HG02798 (cell line): ENCODE results near the gene MCU.
"Not testable (repeated sequence)": the region's sequence is repeated elsewhere in the genome, so short reads cannot be mapped to it uniquely, and the experiment has no call there.

Experiments used
- ATAC-seq: cut with Tn5 transposase; IDR thresholded peaks from one replicate; pipeline ENCODE4 v1.9.1; 2021; ENCODE audit warnings: mild to moderate bottlenecking; ENCODE audit not compliant: unreplicated experiment, poor library complexity

Gene MCU

DNA sequence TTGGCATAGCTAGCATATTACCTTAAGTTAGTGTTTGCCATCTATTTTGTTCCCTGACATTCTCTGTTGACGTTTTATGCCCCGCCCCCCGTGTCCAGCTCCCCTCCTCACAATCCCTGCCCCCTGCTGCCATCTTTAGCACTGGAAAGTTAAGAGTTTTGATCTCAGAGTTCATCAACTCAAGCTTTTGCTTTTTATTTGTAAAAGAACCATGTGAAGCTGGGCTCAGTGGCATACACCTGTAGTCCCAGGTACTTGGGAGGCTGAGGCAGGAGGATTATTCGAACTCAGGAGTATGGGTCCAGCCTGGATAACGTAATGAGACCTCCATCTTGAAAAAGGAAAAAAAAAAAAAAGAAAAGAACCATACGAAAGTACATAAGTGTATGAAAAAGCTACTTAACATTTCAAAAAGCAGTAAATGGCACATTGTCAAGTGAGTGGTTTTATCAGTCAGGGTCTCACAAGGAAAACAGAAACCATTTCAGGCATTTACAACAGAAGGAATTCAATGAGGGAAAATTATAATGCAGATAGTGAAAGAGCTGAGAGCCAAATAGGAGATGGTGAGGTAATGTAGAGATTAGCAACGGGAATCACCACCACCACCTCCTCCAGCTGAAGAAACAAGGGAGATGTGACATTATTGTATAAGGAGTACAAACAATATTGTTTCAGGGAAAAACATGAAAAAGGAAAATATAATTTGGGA lies 64.9 kb downstream of the MCU start:
- ATAC-seq: no peak

- no peak for ATAC-seq
Measured at GRCh38 chr10:72757732-72758131, 65.8 kb downstream of the MCU start.

DNA sequence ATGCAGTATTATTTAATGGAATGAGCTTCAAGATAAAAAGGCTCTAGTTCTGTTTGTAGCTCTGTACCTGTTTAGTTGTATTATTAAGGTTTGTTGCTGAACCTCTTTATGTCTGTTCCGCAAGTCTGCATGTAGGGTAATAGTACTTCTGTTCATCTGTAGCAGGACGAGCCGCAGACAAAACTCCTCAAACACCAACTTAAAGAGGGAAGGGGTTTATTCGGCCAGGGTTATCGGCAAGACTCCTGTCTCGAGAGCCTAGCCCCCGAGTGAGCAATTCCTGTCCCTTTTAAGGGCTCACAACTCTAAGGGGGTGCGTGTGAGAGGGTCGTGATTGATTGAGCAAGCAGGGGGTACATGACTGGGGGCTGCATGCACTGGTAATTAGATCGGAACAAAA lies 67.0 kb downstream of the MCU start:
- not testable (repeated sequence) for ATAC-seq

DNA sequence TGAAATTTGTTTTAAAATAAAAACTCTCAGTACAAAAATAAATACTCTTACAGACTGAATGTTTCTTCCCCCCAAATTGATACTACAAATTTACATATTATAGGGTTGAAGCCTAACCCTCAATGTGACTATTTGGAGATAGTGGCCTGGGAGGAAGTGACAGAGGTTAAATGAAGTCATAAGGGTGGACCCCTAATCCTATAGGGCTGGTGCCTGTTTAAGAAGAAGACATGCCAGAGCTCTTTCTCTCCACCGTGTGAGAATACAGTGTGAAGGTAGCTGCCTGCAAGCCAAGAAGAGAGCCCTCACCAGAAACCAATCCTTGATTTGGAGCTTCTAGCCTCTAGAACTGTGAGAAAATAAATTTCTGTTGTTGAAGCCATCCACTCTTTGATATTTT lies 67.6 kb downstream of the MCU start:
- ATAC-seq: no peak

GRCh38 chr10:72761498-72761897 lies 69.6 kb downstream of the MCU start:
- ATAC-seq: no peak

- no peak for ATAC-seq
Measured at GRCh38 chr10:72762042-72762441, 70.1 kb downstream of the MCU start.

DNA sequence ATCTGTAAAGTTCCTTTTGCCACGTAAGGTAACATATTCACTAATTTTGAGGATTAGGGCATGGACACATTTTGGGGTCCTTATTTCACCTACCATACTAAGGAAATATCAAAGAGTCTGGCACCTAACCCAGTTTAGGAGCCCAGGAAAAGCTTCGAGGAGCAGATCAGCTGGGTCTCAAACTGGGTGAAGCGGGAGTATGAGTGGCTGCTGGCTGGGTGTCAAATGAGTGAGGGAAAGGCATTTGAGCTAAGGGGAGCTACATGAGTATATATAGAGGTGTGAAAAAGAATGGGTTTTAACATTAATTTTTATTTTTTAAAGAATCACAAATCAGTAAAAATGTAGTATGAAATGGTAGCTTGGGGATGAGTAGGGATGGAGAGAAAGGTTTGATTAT lies 71.3 kb downstream of the MCU start:
- no peak for ATAC-seq

GRCh38 chr10:72764151-72764550 lies 72.2 kb downstream of the MCU start:
- ATAC-seq: no peak

GRCh38 chr10:72765051-72765745 lies 73.3 kb downstream of the MCU start:
- ATAC-seq: no peak

- not testable (repeated sequence) for ATAC-seq
Measured at GRCh38 chr10:72771195-72771594, 79.3 kb downstream of the MCU start.

DNA sequence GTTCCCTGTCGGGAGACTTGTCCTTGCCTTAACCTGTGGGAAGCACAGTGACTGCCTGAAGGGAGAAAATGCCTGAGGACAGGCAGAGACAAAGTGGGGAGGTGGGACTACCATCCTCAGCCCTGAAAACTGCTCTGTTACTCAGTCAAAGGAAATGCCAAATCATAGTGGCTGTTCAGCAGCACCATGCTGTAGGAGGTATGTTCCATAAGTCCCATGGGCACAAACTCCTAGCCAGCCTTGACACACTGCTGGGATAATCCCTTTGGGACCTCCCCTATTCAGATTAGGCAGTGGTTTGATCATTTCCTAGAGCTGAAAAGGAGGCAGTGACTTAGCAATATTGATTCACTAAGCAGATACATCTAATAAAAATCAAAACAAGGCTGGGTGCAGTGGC lies 80.1 kb downstream of the MCU start:
- ATAC-seq: no peak

DNA sequence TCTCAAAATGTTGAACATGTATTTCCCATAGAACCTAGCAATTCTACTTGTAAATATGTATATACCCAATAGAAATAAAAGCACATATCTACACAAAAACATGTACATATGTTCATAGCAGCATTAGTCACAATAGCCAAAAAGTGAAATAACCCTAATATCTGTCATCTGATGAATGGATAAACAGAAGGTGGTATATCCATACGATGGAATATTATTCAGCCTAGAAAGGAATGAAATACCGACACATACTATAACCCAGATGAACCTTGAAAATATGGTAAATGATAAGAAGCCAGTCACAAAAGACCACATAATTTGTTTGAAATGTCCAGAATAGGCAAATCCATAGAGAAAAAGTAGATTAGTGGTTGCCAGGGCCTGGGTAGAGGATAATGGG lies 87.9 kb downstream of the MCU start:
- no peak for ATAC-seq

- no peak for ATAC-seq
Measured at GRCh38 chr10:72782649-72783330, 90.8 kb downstream of the MCU start.

DNA sequence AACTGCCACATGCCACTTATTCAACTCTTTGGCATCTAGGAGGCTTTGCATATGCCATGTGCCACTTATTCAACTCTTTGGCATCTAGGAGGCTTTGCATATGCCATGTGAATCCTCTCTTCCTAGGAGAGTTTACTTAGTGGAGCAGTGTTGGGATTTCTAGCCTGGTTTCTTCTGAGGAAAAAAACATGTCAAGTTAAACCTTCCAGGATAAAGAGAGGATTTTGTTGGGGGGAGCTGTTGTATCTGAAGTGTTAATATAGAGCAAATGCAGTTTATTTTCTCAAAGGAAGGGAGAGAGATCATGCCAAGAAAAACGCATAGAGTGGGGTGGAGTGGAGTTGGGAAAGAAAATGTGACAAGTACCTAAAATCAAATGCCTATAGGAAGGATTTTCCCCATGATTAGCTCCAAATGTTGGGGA lies 91.5 kb downstream of the MCU start:
- ATAC-seq: no peak

DNA sequence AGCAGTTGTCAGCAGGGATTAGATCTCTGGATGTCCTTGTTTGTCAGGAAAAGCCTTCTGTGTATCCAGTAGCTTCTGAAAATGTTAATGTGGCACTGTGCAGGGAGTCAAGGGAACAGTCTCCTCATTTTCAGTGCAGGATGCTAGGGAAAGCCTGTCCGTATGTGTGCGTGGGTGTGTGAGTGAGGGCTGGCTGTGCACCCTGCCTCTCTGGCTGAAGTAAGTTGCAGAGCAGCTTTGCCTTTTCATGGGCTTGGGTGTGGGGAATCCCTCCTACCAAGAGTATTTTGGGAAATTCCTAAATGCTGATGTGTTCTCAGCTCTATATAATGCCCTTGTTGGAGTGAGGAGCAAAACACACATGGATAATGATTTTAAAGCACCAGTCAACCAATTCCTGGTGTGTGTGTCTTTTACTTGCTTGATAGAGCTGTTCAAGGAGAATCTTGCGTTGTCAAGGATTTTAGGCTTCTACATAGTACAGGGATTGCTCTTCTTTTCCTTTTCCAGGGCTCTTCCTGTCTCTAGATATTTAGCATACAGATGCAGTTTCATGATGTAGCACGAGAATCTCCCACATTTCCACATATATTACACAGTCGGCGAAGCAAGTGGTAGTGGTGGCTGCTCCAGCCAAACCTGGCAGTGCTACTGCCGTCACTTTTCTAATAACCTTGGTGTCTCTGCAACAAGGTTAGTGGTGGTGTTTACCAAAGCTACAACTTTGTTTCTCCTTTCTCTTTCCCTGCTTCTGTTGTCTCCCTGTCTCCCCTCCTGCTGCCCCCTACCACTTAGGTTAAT lies 92.8 kb downstream of the MCU start:
- no peak for ATAC-seq

DNA sequence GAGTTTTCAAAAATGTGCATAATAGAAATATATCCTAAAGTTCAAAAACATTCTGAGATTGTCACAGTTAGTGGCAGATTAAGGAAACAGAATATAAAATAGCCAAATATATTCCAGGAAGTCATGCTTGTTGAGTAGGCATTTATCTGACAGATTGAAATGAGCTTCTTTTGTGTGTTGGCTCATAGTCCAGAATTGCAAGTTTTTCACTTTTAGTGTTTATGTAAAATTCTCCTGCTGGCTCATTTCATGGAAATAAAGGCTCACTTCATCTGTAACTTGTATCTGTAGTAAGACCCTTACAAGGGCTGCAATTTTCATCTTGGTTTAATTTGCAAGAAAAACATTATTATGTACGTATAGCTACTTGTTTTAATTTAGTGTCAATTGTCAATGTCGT lies 93.5 kb downstream of the MCU start:
- no peak for ATAC-seq

DNA sequence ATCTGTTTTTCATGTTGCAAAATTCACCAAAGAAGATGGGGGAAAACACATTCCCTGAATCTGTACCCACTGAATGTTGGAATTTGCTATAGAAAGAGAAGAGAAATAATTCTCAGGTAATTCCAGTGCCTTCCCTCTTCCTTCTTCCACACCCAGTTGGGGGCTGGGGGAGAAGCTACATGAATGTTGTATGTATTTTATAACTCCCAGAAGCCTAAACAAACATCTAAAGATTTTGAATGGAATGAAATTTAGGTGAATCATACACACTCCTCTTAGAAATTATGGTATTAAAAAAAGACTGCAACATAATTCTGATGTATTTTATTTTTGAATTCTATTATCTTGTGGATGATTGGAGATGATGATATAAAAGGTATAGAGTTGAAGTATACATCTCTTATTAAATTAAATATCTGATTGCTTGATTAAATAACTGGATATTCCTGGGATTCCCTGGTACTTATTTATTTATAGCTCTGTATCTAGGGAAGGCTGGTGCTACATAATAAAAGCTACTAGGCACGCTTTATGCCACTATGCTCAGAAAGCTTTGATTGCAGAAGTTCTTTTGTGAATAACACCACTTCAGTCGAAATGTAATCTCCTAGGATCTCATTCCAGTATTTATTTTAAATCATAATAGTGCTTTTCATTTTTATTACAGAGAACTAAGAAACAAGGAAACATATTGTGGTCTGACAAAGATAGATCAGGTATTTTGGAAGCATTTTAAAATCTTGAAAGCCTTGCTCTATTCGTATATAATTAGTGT lies 98.5 kb downstream of the MCU start:
- no peak for ATAC-seq

GRCh38 chr10:72792288-72792687 lies 100.3 kb downstream of the MCU start:
- ATAC-seq: no peak

DNA sequence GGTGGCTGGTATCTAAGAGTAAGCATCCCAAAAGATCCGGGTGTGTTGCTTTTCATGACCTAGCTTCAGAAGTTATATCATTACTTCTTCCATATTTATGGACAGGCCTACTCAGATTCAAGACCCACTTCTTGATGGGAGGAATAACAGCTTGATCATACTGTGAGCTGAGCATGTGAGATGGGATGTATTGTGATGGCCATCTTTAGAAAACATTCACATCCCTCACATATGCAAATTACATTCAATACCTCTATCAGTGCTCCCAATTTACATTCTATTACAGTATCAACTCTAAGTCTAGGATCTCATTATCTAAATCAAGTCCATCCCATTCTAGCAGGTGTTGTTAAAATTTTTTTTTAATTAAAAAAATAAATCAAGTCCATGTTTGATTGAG lies 101.8 kb downstream of the MCU start:
- ATAC-seq: no peak

DNA sequence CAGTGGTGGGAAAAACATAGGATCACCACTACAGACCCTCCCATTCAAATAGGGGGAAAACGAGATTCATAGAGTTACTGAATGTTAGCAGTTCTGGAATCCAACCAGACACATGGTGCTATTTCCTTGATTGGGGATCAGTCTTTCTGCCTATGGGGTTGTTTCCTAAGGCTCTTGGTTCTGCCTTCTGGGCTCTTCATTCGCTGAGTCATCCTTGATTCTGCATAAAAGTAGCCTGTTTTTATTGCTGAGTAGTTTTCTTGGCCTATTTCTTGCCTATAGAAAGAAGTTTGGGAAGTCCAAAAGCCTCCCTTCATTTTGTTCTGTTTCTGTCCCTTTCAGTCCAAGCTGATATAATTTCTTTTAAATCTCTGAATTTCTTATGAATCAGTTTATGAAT lies 102.3 kb downstream of the MCU start:
- no peak for ATAC-seq
